Ovary (tissue), 3 donors: ENCODE data around the gene ACE.

ENCODE experiments used
- CTCF ChIP-seq, 3 donors: fragments of 450-650 bp in 2 of 3; fragments of 200-600 bp in 1 of 3; IDR thresholded peaks; one replicate each; pipeline versions ENCODE4 v1.5.1 to v1.8.0; 2016 to 2022; ENCODE audit warnings: antibody characterized with exemption in 3 of 3, mild to moderate bottlenecking in 1 of 3
- POLR2A ChIP-seq: fragments of 450-650 bp; IDR thresholded peaks from one replicate; pipeline ENCODE4 v1.6.1; 2017; ENCODE audit warnings: antibody characterized with exemption, mild to moderate bottlenecking, moderate library complexity
- donor health status: DM: no; HTN: no; CAD: no.

GRCh38 chr17:63542218-63542545, 65.3 kb downstream of the ACE start:
- no peak for TF ChIP-seq CTCF (IDR thresholded peaks at IDR 0.05)
- no peak for TF ChIP-seq POLR2A
